ENCODE measurements around the gene SNRNP48. TPM values are rescaled to one million over a fixed set of nuclear protein-coding genes. Genes with fewer than 3 reads are reported as not detected.
A peak's percentile ranks its signal among the peaks of the same experiment; 100 is the strongest.

SNRNP48 gene
- polyA plus RNA-seq, 2 of the 4 experiments (the other 2 are of a cell fraction), result 13.7 to 13.9 TPM

DNA sequence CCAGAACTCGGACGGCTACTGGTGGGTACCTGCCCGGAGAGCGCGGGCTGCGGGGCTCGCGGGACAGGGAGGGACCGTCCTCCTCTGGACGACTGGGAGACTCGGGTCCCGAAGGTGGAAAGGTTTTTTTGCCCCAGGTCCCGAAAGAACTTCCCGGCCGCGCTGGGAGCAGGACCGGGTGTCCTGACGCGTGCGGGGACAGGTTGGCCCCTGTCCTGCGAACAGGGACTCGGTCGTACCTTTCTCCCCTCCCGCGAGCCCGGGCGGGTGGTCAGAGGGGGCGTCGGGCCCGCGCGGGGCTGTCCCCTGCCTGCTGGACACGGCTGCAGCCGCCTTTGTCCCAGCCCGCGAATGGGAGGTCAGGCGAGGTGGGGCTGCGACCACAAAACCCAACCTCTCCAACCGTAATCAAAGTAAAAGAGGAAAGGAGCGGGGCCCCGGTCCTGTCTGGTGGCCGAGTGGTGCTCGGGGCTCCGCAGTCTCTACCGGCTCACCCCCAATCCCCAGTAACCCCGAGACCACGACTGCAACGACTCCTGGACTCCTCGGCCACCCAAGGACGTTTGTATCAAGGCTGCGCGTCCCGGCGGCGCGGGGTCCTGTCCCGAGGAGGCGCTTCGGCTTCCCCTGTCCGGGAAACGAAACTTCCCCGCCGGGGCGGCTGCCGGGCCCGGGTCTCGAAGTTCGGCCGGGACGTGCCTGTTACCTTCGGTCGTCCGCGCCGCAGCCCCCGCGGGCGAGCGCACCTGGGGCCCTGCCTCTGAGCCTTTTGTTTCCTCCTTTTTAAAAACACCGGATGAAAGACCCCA, 47.7 kb upstream of the SNRNP48 start:
- ChIA-PET POLR2A (interaction anchor here (0.5 to 2.2 kb wide), 5 partner anchors 62 to 79 kb away, joined by 3 to 10 read pairs (median 3); no protein-coding TSS in a partner anchor), CTCF (interaction anchor here (1.0 to 1.7 kb wide), 2 partner anchors 31 to 103 kb away, joined by 3 read pairs; no protein-coding TSS in a partner anchor)
- 1% methylated on average over 28 of the region's 80 CpGs for WGBS (ENCODE audit: missing lambda C conversion rate)
- no peak for FAIRE-seq
- Histone ChIP-seq H3K9me3 (no peaks in the 10 kb centered on the region), H3K4me1 (peaks cover 22% of the 10 kb centered on the region), H3K4me2 (peak overlapping the region; percentile 88), H3K4me3 (peak overlapping the region; percentile 66), H3K27ac (peak overlapping the region; percentile 86 to 95)
- TF ChIP-seq, protein P1, sequence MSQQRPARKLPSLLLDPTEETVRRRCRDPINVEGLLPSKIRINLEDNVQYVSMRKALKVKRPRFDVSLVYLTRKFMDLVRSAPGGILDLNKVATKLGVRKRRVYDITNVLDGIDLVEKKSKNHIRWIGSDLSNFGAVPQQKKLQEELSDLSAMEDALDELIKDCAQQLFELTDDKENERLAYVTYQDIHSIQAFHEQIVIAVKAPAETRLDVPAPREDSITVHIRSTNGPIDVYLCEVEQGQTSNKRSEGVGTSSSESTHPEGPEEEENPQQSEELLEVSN (IDR thresholded peaks at IDR 0.05; ENCODE audit: borderline replicate concordance, low read depth), result 0 out of 2 replicates have a peak, but pooled peaks have one; percentile 7
- TF ChIP-seq, protein P2, sequence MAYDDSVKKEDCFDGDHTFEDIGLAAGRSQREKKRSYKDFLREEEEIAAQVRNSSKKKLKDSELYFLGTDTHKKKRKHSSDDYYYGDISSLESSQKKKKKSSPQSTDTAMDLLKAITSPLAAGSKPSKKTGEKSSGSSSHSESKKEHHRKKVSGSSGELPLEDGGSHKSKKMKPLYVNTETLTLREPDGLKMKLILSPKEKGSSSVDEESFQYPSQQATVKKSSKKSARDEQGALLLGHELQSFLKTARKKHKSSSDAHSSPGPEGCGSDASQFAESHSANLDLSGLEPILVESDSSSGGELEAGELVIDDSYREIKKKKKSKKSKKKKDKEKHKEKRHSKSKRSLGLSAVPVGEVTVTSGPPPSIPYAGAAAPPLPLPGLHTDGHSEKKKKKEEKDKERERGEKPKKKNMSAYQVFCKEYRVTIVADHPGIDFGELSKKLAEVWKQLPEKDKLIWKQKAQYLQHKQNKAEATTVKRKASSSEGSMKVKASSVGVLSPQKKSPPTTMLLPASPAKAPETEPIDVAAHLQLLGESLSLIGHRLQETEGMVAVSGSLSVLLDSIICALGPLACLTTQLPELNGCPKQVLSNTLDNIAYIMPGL (CRISPR knock-in tag; IDR thresholded peaks at IDR 0.05; ENCODE audit: borderline replicate concordance), result no peak
- DNase-seq (ENCODE audit: low read depth in 1 of 2, low spot score in 1 of 2), result peak; percentile 21 to 26
- ATAC-seq, result peak; percentile 37 to 64; a peak in 5 of 6 replicates

DNA sequence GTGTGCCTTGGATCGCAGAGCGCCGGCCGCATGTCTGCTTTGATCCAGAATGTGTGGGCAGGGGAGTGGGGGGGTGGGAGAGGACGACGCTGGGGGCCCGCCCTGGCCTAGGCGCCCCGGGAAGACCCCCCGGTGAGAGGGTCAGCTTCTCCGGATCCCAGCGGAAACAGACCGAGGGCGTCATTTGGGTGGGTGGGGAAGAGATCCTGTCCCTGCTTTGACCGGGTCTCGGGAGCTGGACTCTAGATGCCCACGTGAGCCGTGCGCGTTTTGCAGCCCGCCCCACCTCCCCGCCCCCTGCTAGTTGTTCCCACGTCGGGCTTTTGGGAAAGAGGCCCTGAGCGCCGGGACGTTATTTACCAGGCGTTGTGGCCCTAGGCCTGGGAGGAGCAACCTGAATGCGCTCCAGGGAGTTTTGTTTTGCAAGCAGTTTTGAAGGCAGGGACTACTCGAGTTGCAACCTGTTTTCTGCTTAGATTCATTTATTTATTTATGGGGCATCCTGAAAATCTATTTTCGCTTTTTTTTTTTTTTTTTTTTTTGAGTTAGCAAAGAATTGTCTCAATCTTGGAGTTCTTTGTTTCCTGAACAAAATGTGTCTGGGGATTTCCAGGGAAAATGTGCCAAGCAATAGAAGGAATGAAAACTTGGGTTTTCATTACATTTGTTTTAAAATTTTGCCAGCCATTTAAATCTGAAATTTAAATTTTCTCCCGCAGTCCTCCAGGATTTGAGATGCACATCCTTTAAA, 46.9 kb upstream of the SNRNP48 start:
- H3K27ac ChIP-seq, result peak overlapping the region; percentile 86 to 95
- DNase-seq (ENCODE audit: low read depth in 1 of 2, low spot score in 1 of 2) (peak; percentile 71 to 76), FAIRE-seq (no peak), ATAC-seq (peak; percentile 58 to 70)
- peaks cover 23% of the 10 kb centered on the region for H3K4me1 ChIP-seq
- TF ChIP-seq HOXA7 (CRISPR knock-in tag; IDR thresholded peaks at IDR 0.05) (no peak), JUN (IDR thresholded peaks at IDR 0.05) (0 out of 5 replicates have a peak, but pooled peaks of 1 of the 2 experiments have one; percentile 13), RAD21 (conservative IDR thresholded peaks at IDR 0.05 in 1 of 2, IDR thresholded peaks at IDR 0.05 in 1 of 2) (0 out of 5 replicates have a peak, but pooled peaks of 1 of the 2 experiments have one; percentile 11), CEBPB (IDR thresholded peaks at IDR 0.05) (peak in 1 of 2 experiments; percentile 44; a peak in 2 of 4 replicates), EP300 (IDR thresholded peaks at IDR 0.05) (no peak), POLR2A (IDR thresholded peaks at IDR 0.05; ENCODE audit: low read length) (0 out of 2 replicates have a peak, but pooled peaks have one; percentile 14)
- TF ChIP-seq, protein P3, sequence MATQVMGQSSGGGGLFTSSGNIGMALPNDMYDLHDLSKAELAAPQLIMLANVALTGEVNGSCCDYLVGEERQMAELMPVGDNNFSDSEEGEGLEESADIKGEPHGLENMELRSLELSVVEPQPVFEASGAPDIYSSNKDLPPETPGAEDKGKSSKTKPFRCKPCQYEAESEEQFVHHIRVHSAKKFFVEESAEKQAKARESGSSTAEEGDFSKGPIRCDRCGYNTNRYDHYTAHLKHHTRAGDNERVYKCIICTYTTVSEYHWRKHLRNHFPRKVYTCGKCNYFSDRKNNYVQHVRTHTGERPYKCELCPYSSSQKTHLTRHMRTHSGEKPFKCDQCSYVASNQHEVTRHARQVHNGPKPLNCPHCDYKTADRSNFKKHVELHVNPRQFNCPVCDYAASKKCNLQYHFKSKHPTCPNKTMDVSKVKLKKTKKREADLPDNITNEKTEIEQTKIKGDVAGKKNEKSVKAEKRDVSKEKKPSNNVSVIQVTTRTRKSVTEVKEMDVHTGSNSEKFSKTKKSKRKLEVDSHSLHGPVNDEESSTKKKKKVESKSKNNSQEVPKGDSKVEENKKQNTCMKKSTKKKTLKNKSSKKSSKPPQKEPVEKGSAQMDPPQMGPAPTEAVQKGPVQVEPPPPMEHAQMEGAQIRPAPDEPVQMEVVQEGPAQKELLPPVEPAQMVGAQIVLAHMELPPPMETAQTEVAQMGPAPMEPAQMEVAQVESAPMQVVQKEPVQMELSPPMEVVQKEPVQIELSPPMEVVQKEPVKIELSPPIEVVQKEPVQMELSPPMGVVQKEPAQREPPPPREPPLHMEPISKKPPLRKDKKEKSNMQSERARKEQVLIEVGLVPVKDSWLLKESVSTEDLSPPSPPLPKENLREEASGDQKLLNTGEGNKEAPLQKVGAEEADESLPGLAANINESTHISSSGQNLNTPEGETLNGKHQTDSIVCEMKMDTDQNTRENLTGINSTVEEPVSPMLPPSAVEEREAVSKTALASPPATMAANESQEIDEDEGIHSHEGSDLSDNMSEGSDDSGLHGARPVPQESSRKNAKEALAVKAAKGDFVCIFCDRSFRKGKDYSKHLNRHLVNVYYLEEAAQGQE (IDR thresholded peaks at IDR 0.05), result no peak
- TF ChIP-seq, protein P1 (IDR thresholded peaks at IDR 0.05; ENCODE audit: borderline replicate concordance, low read depth), result 0 out of 2 replicates have a peak, but pooled peaks have one; percentile 9
- TF ChIP-seq, protein P4, sequence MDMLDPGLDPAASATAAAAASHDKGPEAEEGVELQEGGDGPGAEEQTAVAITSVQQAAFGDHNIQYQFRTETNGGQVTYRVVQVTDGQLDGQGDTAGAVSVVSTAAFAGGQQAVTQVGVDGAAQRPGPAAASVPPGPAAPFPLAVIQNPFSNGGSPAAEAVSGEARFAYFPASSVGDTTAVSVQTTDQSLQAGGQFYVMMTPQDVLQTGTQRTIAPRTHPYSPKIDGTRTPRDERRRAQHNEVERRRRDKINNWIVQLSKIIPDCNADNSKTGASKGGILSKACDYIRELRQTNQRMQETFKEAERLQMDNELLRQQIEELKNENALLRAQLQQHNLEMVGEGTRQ (IDR thresholded peaks at IDR 0.05), result peak; percentile 47
- ChIA-PET CTCF (interaction anchor here (0.6 kb wide), 1 partner anchor 112 kb away, joined by 3 read pairs; no protein-coding TSS in a partner anchor), POLR2A (interaction anchor here (0.5 to 1.0 kb wide), 2 partner anchors 75 to 114 kb away, joined by 3 read pairs; no protein-coding TSS in a partner anchor)
- H3K4me2 ChIP-seq, result peak overlapping the region; percentile 88
- H3K4me3 ChIP-seq, result peak overlapping the region; percentile 66
- H3K9me3 ChIP-seq, result no peaks in the 10 kb centered on the region
- 8% methylated on average over 16 of the region's 32 CpGs for WGBS (ENCODE audit: missing lambda C conversion rate)
